Measurements from ENCODE around the gene MYO15B.

The MYO15B gene

GRCh38 chr17:75654176-75654575 is 66.6 kb downstream of the MYO15B start:
- TF ChIP-seq CTCF (IDR thresholded peaks at IDR 0.05; ENCODE audit: borderline replicate concordance, control extremely low read depth, extremely low read depth, insufficient read depth, missing control alignments), result no peak
- in situ Hi-C loops (cut with MboI; ENCODE audit: low sequenced_read_pairs, unreplicated experiment), result no loop called here
- no peak for DNase-seq (ENCODE audit: low spot score)

- DNase-seq (ENCODE audit: low spot score), result no peak
- TF ChIP-seq CTCF (IDR thresholded peaks at IDR 0.05; ENCODE audit: borderline replicate concordance, control extremely low read depth, extremely low read depth, insufficient read depth, missing control alignments), result no peak
- in situ Hi-C loops (cut with MboI; ENCODE audit: low sequenced_read_pairs, unreplicated experiment), result no loop called here
Measured at GRCh38 chr17:75658237-75658636, 70.6 kb downstream of the MYO15B start.

- DNase-seq (ENCODE audit: low spot score), result no peak
- TF ChIP-seq CTCF (IDR thresholded peaks at IDR 0.05; ENCODE audit: borderline replicate concordance, control extremely low read depth, extremely low read depth, insufficient read depth, missing control alignments), result no peak
- in situ Hi-C loops (cut with MboI; ENCODE audit: low sequenced_read_pairs, unreplicated experiment), result no loop called here
Measured at GRCh38 chr17:75661531-75661930, 73.9 kb downstream of the MYO15B start.

GRCh38 chr17:75662511-75662910 is 74.9 kb downstream of the MYO15B start:
- DNase-seq (ENCODE audit: low spot score), result no peak
- TF ChIP-seq CTCF (IDR thresholded peaks at IDR 0.05; ENCODE audit: borderline replicate concordance, control extremely low read depth, extremely low read depth, insufficient read depth, missing control alignments), result no peak
- in situ Hi-C loops (cut with MboI; ENCODE audit: low sequenced_read_pairs, unreplicated experiment), result no loop called here

GRCh38 chr17:75664099-75664549 is 76.5 kb downstream of the MYO15B start:
- in situ Hi-C loops (cut with MboI; ENCODE audit: low sequenced_read_pairs, unreplicated experiment), result no loop called here
- no peak for TF ChIP-seq CTCF (IDR thresholded peaks at IDR 0.05; ENCODE audit: borderline replicate concordance, control extremely low read depth, extremely low read depth, insufficient read depth, missing control alignments)
- DNase-seq (ENCODE audit: low spot score), result peak; percentile 68

- in situ Hi-C loops (cut with MboI; ENCODE audit: low sequenced_read_pairs, unreplicated experiment), result no loop called here
- no peak for TF ChIP-seq CTCF (IDR thresholded peaks at IDR 0.05; ENCODE audit: borderline replicate concordance, control extremely low read depth, extremely low read depth, insufficient read depth, missing control alignments)
Measured at GRCh38 chr17:75665981-75666380, 78.4 kb downstream of the MYO15B start.

More at GRCh38 chr17:75665981-75666380, 78.4 kb downstream of the MYO15B start:
- DNase-seq (ENCODE audit: low spot score), result no peak
